K562 treated with DMSO at 1 percent for 24 hours (cell line): ENCODE measurements around the gene SIGMAR1. TPM values are rescaled to one million over a fixed set of nuclear protein-coding genes. Genes with fewer than 3 reads are reported as not detected.

Experiments
- total RNA-seq: library from RNA; unstranded; fragments of 300-600 nt; gene quantifications from 2 replicates; pipeline ENCODE4 v1.2.3, GENCODE V29; 2022; ENCODE audit warnings: low read depth; ENCODE audit not compliant: insufficient read depth

Gene SIGMAR1
- 44.3 and 46.8 TPM in 2 replicates for total RNA-seq

GRCh38 chr9:34637356-34638137 lies at the start of gene SIGMAR1:
SIGMAR1 (minus strand) TSS chr9:34637787; CDS start chr9:34637697, 90 bp downstream.

GRCh38 chr9:34662526-34663302 lies 25.1 kb upstream of the SIGMAR1 start, which contains the start of gene CCL27:
CCL27 (minus strand) TSS chr9:34662657; CDS start chr9:34662633, 24 bp downstream.

GRCh38 chr9:34651876-34652601 lies 14.5 kb upstream of the SIGMAR1 start, which contains the start of gene IL11RA:
IL11RA (plus strand) TSS chr9:34652185; CDS start chr9:34655218, 3,033 bp downstream.

GRCh38 chr9:34646211-34647083 lies 8.9 kb upstream of the SIGMAR1 start, which contains the start of gene GALT:
GALT (plus strand) TSS chr9:34646675; CDS start chr9:34646705, 30 bp downstream.

GRCh38 chr9:34628656-34629490 lies 8.7 kb downstream of the SIGMAR1 start, which contains the start of gene ARID3C:
ARID3C (minus strand) TSS chr9:34629066; CDS start chr9:34628014, 1,052 bp downstream.

GRCh38 chr9:34620061-34620994 lies 17.3 kb downstream of the SIGMAR1 start, which contains the start of gene DCTN3:
DCTN3 (minus strand) TSS chr9:34620495; CDS start chr9:34620464, 31 bp downstream.

GRCh38 chr9:34611811-34612787 lies 25.5 kb downstream of the SIGMAR1 start, which contains the start of gene RPP25L:
RPP25L (minus strand) TSS chr9:34612097; CDS start chr9:34611296, 801 bp downstream.

GRCh38 chr9:34589636-34590380 lies 47.8 kb downstream of the SIGMAR1 start, which contains the start of gene CNTFR:
CNTFR (minus strand) TSS chr9:34589724; CDS start chr9:34568981, 20,743 bp downstream.

Other genes starting within 250 kb of the SIGMAR1 start
- 20.9 and 21.6 TPM in 2 replicates for gene FAM219A, start 179.2 kb downstream of the SIGMAR1 start, total RNA-seq
- not detected in 2 replicates for gene DNAI1, start 179.0 kb downstream of the SIGMAR1 start, total RNA-seq
- not detected in 2 replicates for gene ENHO, start 114.8 kb downstream of the SIGMAR1 start, total RNA-seq
- gene CNTFR, start 48.1 kb downstream of the SIGMAR1 start, total RNA-seq, result 0.21 TPM in 1 of 2 replicates, not detected in the other
- gene RPP25L, start 25.7 kb downstream of the SIGMAR1 start, total RNA-seq, result 52.6 and 55.0 TPM in 2 replicates
- gene DCTN3, start 17.3 kb downstream of the SIGMAR1 start, total RNA-seq, result 146 and 150 TPM in 2 replicates
- not detected in 2 replicates for gene ARID3C, start 8.7 kb downstream of the SIGMAR1 start, total RNA-seq
- gene GALT, start 8.9 kb upstream of the SIGMAR1 start, total RNA-seq, result 16.9 and 18.1 TPM in 2 replicates
- gene IL11RA, start 14.4 kb upstream of the SIGMAR1 start, total RNA-seq, result 4.7 and 6.3 TPM in 2 replicates
- not detected in 2 replicates for gene CCL27, start 24.9 kb upstream of the SIGMAR1 start, total RNA-seq
- gene CCL19, start 53.5 kb upstream of the SIGMAR1 start, total RNA-seq, result not detected in 2 replicates
- gene CCL21, start 72.3 kb upstream of the SIGMAR1 start, total RNA-seq, result not detected in 2 replicates